PC-9 (cell line): ENCODE measurements around the gene RNF7. TPM values are rescaled to one million over a fixed set of nuclear protein-coding genes. Genes with fewer than 3 reads are reported as not detected.

Source experiments
- BruUV-seq: library from RNA; stranded (reverse); fragments of 400-500 nt; replicated peaks from 2 replicates; lab custom pipeline; 2021; lab: Mats Ljungman, UMichigan
- CTCF ChIA-PET: fragments of 300-600 bp; sonication (Branson Sonifier 250); formaldehyde crosslinking; loops from one replicate; lab custom pipeline; 2022; ENCODE audit warnings: antibody characterized with exemption; lab: Charles Lee
- POLR2A ChIA-PET: fragments of 300-600 bp; sonication (Branson Sonifier 250); formaldehyde crosslinking; loops from one replicate; lab custom pipeline; 2022; ENCODE audit warnings: antibody characterized with exemption; ENCODE audit not compliant: unreplicated experiment; lab: Charles Lee
- DNase-seq, 2 experiments: peaks; one replicate each; pipeline versions ENCODE4 v3.0.0 to v3.0.0-alpha.2; 2015 to 2022; ENCODE audit warnings: mixed read lengths in 1 of 2
- H2AFZ ChIP-seq: fragments of 200-600 bp; sonication (generic); 2 replicates; pipeline ENCODE4 v1.8.1; 2017; ENCODE audit warnings: antibody characterized with exemption
- H3F3A ChIP-seq: fragments of 200-600 bp; sonication (generic); 2 replicates; pipeline ENCODE4 v1.8.1; 2017; ENCODE audit warnings: antibody characterized with exemption, mild to moderate bottlenecking, low read depth; ENCODE audit not compliant: insufficient read depth
- H3K27ac ChIP-seq: fragments of 200-600 bp; sonication (generic); 2 replicates; pipeline ENCODE4 v1.6.1; 2016; ENCODE audit warnings: mixed run types
- H3K27me3 ChIP-seq: fragments of 200-600 bp; sonication (generic); 2 replicates; pipeline ENCODE4 v1.6.1; 2016; ENCODE audit warnings: low read depth, mixed run types; ENCODE audit not compliant: insufficient read depth
- H3K36me3 ChIP-seq: fragments of 200-600 bp; sonication (generic); 2 replicates; pipeline ENCODE4 v1.6.1; 2016; ENCODE audit warnings: low read depth, mixed run types
- H3K4me1 ChIP-seq: fragments of 200-600 bp; sonication (generic); replicated peaks from 2 replicates; pipeline ENCODE4 v1.6.1; 2016; ENCODE audit warnings: mixed run types; ENCODE audit not compliant: insufficient read depth
- H3K4me2 ChIP-seq: fragments of 200-600 bp; sonication (generic); 2 replicates; pipeline ENCODE4 v1.6.1; 2017; ENCODE audit warnings: mixed run types
- H3K4me3 ChIP-seq: fragments of 200-600 bp; sonication (generic); 2 replicates; pipeline ENCODE4 v1.6.1; 2016; ENCODE audit warnings: mixed run types
- H3K79me2 ChIP-seq: fragments of 200-600 bp; sonication (generic); 2 replicates; pipeline ENCODE4 v1.6.1; 2017; ENCODE audit warnings: low read depth, mixed run types
- H3K9me2 ChIP-seq: fragments of 200-600 bp; sonication (generic); 2 replicates; pipeline ENCODE4 v1.8.1; 2017; ENCODE audit warnings: mild to moderate bottlenecking; ENCODE audit not compliant: insufficient read depth
- H3K9me3 ChIP-seq: fragments of 200-600 bp; sonication (generic); 2 replicates; pipeline ENCODE4 v1.8.1; 2016; ENCODE audit warnings: low read depth; ENCODE audit not compliant: insufficient read depth
- H4K20me1 ChIP-seq: fragments of 200-600 bp; sonication (generic); 2 replicates; pipeline ENCODE4 v1.8.1; 2017; ENCODE audit not compliant: insufficient read depth
- EZH2 ChIP-seq: fragments of 200-600 bp; sonication (generic); IDR thresholded peaks from 2 replicates; pipeline ENCODE4 v1.8.0; 2017; ENCODE audit warnings: antibody characterized with exemption, low read depth
- intact Hi-C: fragments of 100-400 bp; cut with micrococcal nuclease; formaldehyde crosslinking; loops from one replicate; pipeline ENCODE4 v1.10.0; 2022; ENCODE audit not compliant: unreplicated experiment
- total RNA-seq: library from RNA; stranded (reverse); gene quantifications from 2 replicates; pipeline ENCODE4 v1.2.3, GENCODE V29; 2021
- TF ChIP-seq, protein P1 (sequence below): fragments of 200-600 bp; sonication (generic); conservative IDR thresholded peaks from 2 replicates; pipeline ENCODE4 v1.6.1; 2017; ENCODE audit warnings: mixed run types, antibody characterized with exemption, mild to moderate bottlenecking, moderate library complexity

The RNF7 gene
- total RNA-seq, 1 experiment from 2014 or later, result 82.2 TPM

DNA sequence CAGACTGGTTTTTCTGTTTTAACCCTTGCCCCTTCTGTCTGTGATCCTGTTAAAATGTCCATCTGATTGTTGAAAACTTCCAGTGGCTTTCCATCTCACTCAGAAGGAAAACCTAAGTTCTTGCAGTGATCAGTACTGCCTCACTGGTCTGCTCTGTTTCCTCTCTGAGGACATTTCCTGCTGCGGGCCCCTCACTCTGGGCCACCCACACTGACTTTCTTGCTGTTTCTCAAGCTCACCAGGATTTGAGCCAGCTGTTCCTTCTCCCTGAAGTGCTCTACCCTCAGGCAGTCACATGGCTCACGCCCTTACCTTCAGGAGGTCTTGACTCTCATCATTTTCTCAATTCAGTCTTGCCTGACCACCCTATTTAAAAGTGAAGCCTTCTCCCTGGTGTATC is 26.9 kb downstream of the RNF7 start:
- Histone ChIP-seq H3K79me2 (no peaks in the 10 kb centered on the region), H3K4me3 (no peak overlapping the region), H3K4me1 (no peaks in the 10 kb centered on the region), H3K9me3 (no peaks in the 10 kb centered on the region), H3K27ac (no peak overlapping the region), H3F3A (no peaks in the 10 kb centered on the region), H2AFZ (no peak overlapping the region), H3K27me3 (no peaks in the 10 kb centered on the region), H3K9me2 (no peaks in the 10 kb centered on the region), H3K4me2 (no peak overlapping the region), H4K20me1 (no peaks in the 10 kb centered on the region), H3K36me3 (no peaks in the 10 kb centered on the region)
- no peak for DNase-seq
- intact Hi-C loops, result no loop called here
- POLR2A ChIA-PET, result no interaction called here
- CTCF ChIA-PET, result interaction anchor here (0.5 kb wide), 2 partner anchors 50 to 958 kb away, joined by 4 to 6 read pairs; no protein-coding TSS in a partner anchor
- BruUV-seq, result no TSS peak
- TF ChIP-seq, protein P1, sequence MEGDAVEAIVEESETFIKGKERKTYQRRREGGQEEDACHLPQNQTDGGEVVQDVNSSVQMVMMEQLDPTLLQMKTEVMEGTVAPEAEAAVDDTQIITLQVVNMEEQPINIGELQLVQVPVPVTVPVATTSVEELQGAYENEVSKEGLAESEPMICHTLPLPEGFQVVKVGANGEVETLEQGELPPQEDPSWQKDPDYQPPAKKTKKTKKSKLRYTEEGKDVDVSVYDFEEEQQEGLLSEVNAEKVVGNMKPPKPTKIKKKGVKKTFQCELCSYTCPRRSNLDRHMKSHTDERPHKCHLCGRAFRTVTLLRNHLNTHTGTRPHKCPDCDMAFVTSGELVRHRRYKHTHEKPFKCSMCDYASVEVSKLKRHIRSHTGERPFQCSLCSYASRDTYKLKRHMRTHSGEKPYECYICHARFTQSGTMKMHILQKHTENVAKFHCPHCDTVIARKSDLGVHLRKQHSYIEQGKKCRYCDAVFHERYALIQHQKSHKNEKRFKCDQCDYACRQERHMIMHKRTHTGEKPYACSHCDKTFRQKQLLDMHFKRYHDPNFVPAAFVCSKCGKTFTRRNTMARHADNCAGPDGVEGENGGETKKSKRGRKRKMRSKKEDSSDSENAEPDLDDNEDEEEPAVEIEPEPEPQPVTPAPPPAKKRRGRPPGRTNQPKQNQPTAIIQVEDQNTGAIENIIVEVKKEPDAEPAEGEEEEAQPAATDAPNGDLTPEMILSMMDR, result no peak
- no peak for TF ChIP-seq EZH2

DNA sequence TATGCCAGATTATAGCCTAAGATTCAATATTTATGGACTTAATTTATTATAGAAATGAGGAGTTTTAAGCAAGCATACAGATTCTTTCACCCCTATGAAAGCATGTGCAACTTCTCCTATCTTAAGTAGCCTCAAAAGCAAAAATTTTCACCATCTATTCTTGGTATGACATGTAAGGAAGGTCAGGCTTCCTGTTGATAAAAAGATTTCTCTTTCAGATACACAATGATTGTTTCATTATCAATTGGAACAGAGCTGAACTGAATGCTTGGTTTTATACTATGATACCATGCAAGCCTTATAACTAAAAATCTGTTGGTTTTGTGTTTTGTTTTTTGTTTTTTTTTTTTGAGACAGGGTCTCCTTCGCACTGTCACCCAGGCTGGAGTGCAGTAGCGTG is 29.0 kb downstream of the RNF7 start:
- Histone ChIP-seq H4K20me1 (no peaks in the 10 kb centered on the region), H3F3A (no peaks in the 10 kb centered on the region), H3K27ac (no peak overlapping the region), H3K4me2 (no peak overlapping the region), H3K9me2 (no peaks in the 10 kb centered on the region), H3K9me3 (no peaks in the 10 kb centered on the region), H2AFZ (no peak overlapping the region), H3K36me3 (no peaks in the 10 kb centered on the region), H3K27me3 (no peaks in the 10 kb centered on the region), H3K4me3 (no peak overlapping the region), H3K79me2 (no peaks in the 10 kb centered on the region), H3K4me1 (no peaks in the 10 kb centered on the region)
- no peak for DNase-seq
- intact Hi-C loops, result no loop called here
- BruUV-seq, result no TSS peak
- TF ChIP-seq EZH2, result no peak
- TF ChIP-seq, protein P1, result no peak
- CTCF ChIA-PET, result no interaction called here
- POLR2A ChIA-PET, result no interaction called here

DNA sequence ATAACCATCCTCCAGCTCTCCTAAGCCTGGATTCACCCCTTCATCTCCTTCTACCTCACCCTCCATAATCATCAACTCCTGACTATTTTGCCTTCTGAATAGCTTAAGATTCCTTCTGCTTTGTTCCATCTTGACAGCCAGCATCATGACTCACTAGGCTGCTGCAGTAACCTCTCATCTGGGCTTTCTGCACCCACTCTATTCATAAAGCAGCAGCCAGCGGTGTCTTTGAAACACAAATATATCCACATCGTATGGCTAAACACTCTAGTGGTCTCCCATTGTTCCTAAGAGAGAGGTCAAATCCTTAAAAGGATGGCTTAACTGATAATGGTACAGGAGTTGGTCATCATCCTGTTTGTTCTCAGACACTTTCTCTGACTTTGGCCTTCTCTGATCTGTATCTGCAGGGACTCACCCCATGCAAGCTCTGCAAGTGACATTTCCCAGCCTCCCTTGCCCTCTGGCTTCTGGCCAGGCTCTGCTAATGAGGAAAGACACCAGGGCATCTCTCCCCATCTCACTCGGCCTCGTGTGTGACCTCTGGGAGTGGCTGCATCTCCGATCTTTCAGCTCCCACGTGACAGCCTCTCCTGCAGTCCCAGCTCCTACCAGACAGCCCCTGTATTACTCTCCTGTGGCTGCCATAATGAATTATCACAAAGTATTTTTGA is 31.3 kb downstream of the RNF7 start:
- ChIA-PET CTCF (no interaction called here), POLR2A (no interaction called here)
- H3K9me3 ChIP-seq, result no peaks in the 10 kb centered on the region
- intact Hi-C loops, result no loop called here
- no peaks in the 10 kb centered on the region for H3F3A ChIP-seq
- no peak overlapping the region for H3K27ac ChIP-seq
- TF ChIP-seq EZH2, result no peak
- TF ChIP-seq, protein P1, result no peak
- no peaks in the 10 kb centered on the region for H3K36me3 ChIP-seq
- no TSS peak for BruUV-seq
- no peaks in the 10 kb centered on the region for H3K79me2 ChIP-seq
- H4K20me1 ChIP-seq, result no peaks in the 10 kb centered on the region
- no peak for DNase-seq
- H3K4me1 ChIP-seq, result no peaks in the 10 kb centered on the region
- no peak overlapping the region for H3K4me2 ChIP-seq
- no peak overlapping the region for H3K4me3 ChIP-seq
- no peaks in the 10 kb centered on the region for H3K9me2 ChIP-seq
- H3K27me3 ChIP-seq, result no peaks in the 10 kb centered on the region
- H2AFZ ChIP-seq, result no peak overlapping the region
